Gastroesophageal sphincter (tissue), 3 donors: ENCODE measurements around the gene CEP63.

ENCODE experiments used
- EP300 ChIP-seq: sonication (generic); formaldehyde crosslinking; IDR thresholded peaks from one replicate; pipeline ENCODE4 v1.6.1; 2017; ENCODE audit warnings: antibody characterized with exemption, mild to moderate bottlenecking
- POLR2A ChIP-seq, 2 donors: fragments of 450-650 bp; IDR thresholded peaks; one replicate each; pipeline ENCODE4 v1.6.1; 2017; ENCODE audit warnings: antibody characterized with exemption in 2 of 2, mild to moderate bottlenecking in 2 of 2, moderate library complexity in 1 of 2
- POLR2AphosphoS5 ChIP-seq: sonication (generic); formaldehyde crosslinking; IDR thresholded peaks from one replicate; pipeline ENCODE4 v1.6.1; 2017; ENCODE audit warnings: antibody characterized with exemption
- TF ChIP-seq, protein P1 (sequence below), 4 experiments: fragments of 200-600 bp in 2 of 4; fragments of 450-650 bp in 2 of 4; sonication (generic) in 1 of 4; IDR thresholded peaks; one replicate each; pipeline ENCODE4 v1.5.1; 2017 to 2019; ENCODE audit warnings: antibody characterized with exemption in 4 of 4, mild to moderate bottlenecking in 2 of 4, moderate library complexity in 2 of 4

DNA sequence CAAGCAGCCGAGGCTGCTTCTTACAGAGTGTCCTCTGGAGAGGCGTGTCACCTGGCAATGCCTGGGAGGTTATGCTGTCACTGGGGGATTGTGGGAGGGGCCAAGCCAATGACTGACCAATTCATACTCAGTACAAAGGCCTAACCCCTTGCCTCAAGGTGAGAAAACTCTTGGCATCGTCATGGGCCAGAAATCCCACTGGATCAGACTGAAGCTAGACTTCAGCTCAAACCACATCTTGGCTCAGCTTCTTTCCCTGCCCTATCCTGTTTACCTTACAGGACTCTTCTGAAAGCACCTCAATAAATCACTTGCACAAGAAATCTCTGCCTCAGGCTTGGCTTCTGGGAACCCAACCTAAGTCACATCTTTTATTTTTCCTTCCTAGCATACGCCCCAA is 9.6 kb upstream of the CEP63 start:
- TF ChIP-seq POLR2A (IDR thresholded peaks at IDR 0.05) (no peak), EP300 (no peak), POLR2AphosphoS5 (no peak)
- TF ChIP-seq, protein P1, sequence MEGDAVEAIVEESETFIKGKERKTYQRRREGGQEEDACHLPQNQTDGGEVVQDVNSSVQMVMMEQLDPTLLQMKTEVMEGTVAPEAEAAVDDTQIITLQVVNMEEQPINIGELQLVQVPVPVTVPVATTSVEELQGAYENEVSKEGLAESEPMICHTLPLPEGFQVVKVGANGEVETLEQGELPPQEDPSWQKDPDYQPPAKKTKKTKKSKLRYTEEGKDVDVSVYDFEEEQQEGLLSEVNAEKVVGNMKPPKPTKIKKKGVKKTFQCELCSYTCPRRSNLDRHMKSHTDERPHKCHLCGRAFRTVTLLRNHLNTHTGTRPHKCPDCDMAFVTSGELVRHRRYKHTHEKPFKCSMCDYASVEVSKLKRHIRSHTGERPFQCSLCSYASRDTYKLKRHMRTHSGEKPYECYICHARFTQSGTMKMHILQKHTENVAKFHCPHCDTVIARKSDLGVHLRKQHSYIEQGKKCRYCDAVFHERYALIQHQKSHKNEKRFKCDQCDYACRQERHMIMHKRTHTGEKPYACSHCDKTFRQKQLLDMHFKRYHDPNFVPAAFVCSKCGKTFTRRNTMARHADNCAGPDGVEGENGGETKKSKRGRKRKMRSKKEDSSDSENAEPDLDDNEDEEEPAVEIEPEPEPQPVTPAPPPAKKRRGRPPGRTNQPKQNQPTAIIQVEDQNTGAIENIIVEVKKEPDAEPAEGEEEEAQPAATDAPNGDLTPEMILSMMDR (IDR thresholded peaks at IDR 0.05) = no peak
